ENCODE measurements around the gene CD84. TPM values are rescaled to one million over a fixed set of nuclear protein-coding genes. Genes with fewer than 3 reads are reported as not detected.
A peak's percentile ranks its signal among the peaks of the same experiment; 100 is the strongest.

Gene CD84
- polyA plus RNA-seq, 3 donors, result 14.5 to 33.5 (median 31.8) TPM

DNA sequence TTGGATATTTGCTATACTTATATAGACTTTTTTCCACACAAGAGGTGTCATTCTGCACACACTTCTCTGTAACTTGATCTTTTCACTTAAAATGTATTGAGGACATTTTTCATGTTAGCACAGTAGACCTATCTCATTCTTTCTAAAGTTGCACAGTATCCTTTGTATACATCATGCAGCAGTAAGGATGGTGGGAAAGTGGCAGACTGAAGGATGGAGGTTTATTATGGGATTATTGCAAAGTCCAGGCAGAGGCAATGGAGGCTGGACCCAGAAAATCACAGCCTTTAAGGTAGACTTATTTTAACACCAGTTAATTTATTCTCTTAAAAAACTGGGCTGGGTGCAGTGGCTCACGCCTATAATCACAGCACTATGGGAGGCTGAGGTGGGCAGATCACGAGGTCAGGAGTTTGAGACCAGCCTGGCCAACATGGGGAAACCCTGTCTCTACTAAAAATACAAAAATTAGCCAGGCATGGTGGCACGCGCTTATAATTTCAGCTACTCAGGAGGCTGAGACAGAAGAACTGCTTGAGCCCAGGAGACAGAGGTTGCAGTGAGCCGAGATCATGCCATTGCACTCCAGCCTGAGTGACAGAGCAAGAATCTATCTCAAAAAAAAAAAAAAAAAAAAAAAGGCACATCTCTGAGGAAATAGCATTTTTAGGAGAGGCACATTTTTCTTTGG lies 41.8 kb upstream of the CD84 start:
- H3K36me3 Mint-ChIP-seq, result no peaks in the 10 kb centered on the region
- intact Hi-C loops (cut with micrococcal nuclease), result no loop called here

DNA sequence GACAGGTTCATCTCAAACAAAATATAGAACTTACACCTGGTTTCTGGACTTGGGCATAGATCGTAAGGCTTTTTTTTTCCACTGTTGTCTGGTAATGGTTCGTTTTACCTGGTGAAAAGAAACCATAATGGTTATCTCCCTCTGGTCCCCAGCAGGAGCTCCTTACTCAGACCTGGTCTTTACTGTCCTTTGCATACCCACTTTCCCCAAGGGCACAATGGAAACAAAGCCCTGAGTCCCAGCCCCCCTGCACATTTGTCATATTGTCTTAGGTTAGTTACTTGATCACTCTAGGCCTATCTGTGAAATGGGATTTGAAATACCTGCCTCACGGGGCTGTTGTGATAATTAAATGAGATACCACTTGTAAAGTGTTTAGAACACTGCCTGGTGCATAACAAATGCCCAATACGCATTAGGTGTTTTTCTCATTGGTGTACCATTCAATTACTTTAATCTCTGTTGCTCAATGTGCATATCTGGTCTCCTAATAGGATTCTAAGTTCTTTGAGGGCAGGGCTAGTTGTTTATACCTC lies 40.5 kb upstream of the CD84 start:
- no peaks in the 10 kb centered on the region for H3K36me3 Mint-ChIP-seq
- peaks cover 0 to 4% (median 2%) of the 10 kb centered on the region in 7 donors for H3K9me3 Mint-ChIP-seq
- no peak overlapping the region for H3K4me2 ChIP-seq (replicated peaks; ENCODE audit: extremely low read depth, low read length, poor library complexity, severe bottlenecking)
- H3K4me3 Mint-ChIP-seq, result no peak overlapping the region
- no peaks in the 10 kb centered on the region for H4K20me1 ChIP-seq (ENCODE audit: insufficient read depth, low read length)
- no peak for TF ChIP-seq CTCF (IDR thresholded peaks at IDR 0.05)
- no peak overlapping the region for H3K4me3 ChIP-seq (replicated peaks in 1 of 3; ENCODE audit: low read depth in 2 of 3, low read length in 3 of 3)
- H3K27ac Mint-ChIP-seq, result no peak overlapping the region
- H3K9ac ChIP-seq (ENCODE audit: insufficient read depth, low read length, poor library complexity, severe bottlenecking), result no peak overlapping the region
- no peaks in the 10 kb centered on the region for H3K27me3 ChIP-seq (ENCODE audit: control insufficient read depth in 2 of 2, insufficient read depth in 2 of 2, low read length in 2 of 2)
- DNase-seq, result no peak
- no CpG with 5 or more reads among the region's 4 CpGs for WGBS (ENCODE audit: insufficient coverage)
- intact Hi-C loops (cut with micrococcal nuclease), result loop anchor here in 1 of 2 donors (5.0 kb wide), 1 partner anchor 37 kb away; no protein-coding TSS in a partner anchor
- H3K4me1 Mint-ChIP-seq, result peaks cover 14% of the 10 kb centered on the region
- no peaks in the 10 kb centered on the region for H3K36me3 ChIP-seq (replicated peaks in 1 of 2; ENCODE audit: control insufficient read depth in 1 of 2, insufficient read depth in 2 of 2, low read length in 2 of 2)
- H3K27ac ChIP-seq (ENCODE audit: low read depth in 1 of 2, low read length in 2 of 2), result no peak overlapping the region
- H3K79me2 ChIP-seq (ENCODE audit: insufficient read depth, low read length), result no peaks in the 10 kb centered on the region
- H3K9me3 ChIP-seq (replicated peaks in 1 of 2; ENCODE audit: control insufficient read depth in 1 of 2, insufficient read depth in 1 of 2, low read length in 2 of 2), result no peaks in the 10 kb centered on the region
- no peak overlapping the region for H2AFZ ChIP-seq (ENCODE audit: insufficient read depth, low read depth, low read length, poor library complexity, severe bottlenecking)
- H3K4me1 ChIP-seq (ENCODE audit: control insufficient read depth in 1 of 2, insufficient read depth in 2 of 2, low read length in 2 of 2), result peaks cover 9 to 12% of the 10 kb centered on the region in 2 donors
- H3K27me3 Mint-ChIP-seq (ENCODE audit: low read depth in 3 of 3), result peaks cover 0 to 2% (median 0%) of the 10 kb centered on the region in 3 donors

More for the DNA sequence above, 41.8 kb upstream of the CD84 start:
- Histone ChIP-seq H3K9ac (ENCODE audit: insufficient read depth, low read length, poor library complexity, severe bottlenecking) (no peak overlapping the region), H3K27me3 (ENCODE audit: control insufficient read depth in 2 of 2, insufficient read depth in 2 of 2, low read length in 2 of 2) (no peaks in the 10 kb centered on the region), H3K4me1 (ENCODE audit: control insufficient read depth in 1 of 2, insufficient read depth in 2 of 2, low read length in 2 of 2) (peaks cover 16 to 21% of the 10 kb centered on the region in 2 donors), H3K9me3 (replicated peaks in 1 of 2; ENCODE audit: control insufficient read depth in 1 of 2, insufficient read depth in 1 of 2, low read length in 2 of 2) (no peaks in the 10 kb centered on the region), H3K4me3 (replicated peaks in 1 of 3; ENCODE audit: low read depth in 2 of 3, low read length in 3 of 3) (no peak overlapping the region), H3K4me2 (replicated peaks; ENCODE audit: extremely low read depth, low read length, poor library complexity, severe bottlenecking) (no peak overlapping the region), H3K79me2 (ENCODE audit: insufficient read depth, low read length) (no peaks in the 10 kb centered on the region), H4K20me1 (ENCODE audit: insufficient read depth, low read length) (no peaks in the 10 kb centered on the region), H3K27ac (ENCODE audit: low read depth in 1 of 2, low read length in 2 of 2) (no peak overlapping the region), H3K36me3 (replicated peaks in 1 of 2; ENCODE audit: control insufficient read depth in 1 of 2, insufficient read depth in 2 of 2, low read length in 2 of 2) (no peaks in the 10 kb centered on the region), H2AFZ (ENCODE audit: insufficient read depth, low read depth, low read length, poor library complexity, severe bottlenecking) (no peak overlapping the region)
- Mint-ChIP-seq H3K27ac (peak overlapping the region in 1 of 7 donors; percentile 66), H3K4me3 (peak overlapping the region in 1 of 2 donors; percentile 33), H3K27me3 (ENCODE audit: low read depth in 3 of 3) (peaks cover 0 to under 1% (median 0%) of the 10 kb centered on the region in 3 donors), H3K4me1 (peaks cover 26% of the 10 kb centered on the region), H3K9me3 (peaks cover 0 to 4% (median 2%) of the 10 kb centered on the region in 7 donors)
- 91% methylated on average over 4 of the region's 5 CpGs for WGBS (ENCODE audit: insufficient coverage)
- DNase-seq, result no peak
- TF ChIP-seq CTCF (IDR thresholded peaks at IDR 0.05), result no peak

All from CD14-positive monocyte (primary cell).